HFFc6 (cell line): Measurements from ENCODE around the gene ITPK1. TPM values are rescaled to one million over a fixed set of nuclear protein-coding genes. Genes with fewer than 3 reads are reported as not detected.

ENCODE experiments used
- DNase-seq: peaks from one replicate; pipeline ENCODE4 v3.0.0-alpha.2; 2018
- H3K27ac Mint-ChIP-seq: 2 replicates; pipeline ENCODE4 v1.8.0; 2020; ENCODE audit warnings: mild to moderate bottlenecking, mixed read lengths
- H3K27me3 Mint-ChIP-seq: 2 replicates; pipeline ENCODE4 v1.8.0; 2021; ENCODE audit warnings: mild to moderate bottlenecking, moderate library complexity, mixed read lengths; ENCODE audit not compliant: insufficient read depth
- H3K36me3 Mint-ChIP-seq: 2 replicates; pipeline ENCODE4 v1.8.0; 2021; ENCODE audit warnings: low read depth, mixed read lengths
- H3K4me1 Mint-ChIP-seq: 2 replicates; pipeline ENCODE4 v1.8.0; 2020; ENCODE audit warnings: low read depth, mixed read lengths
- H3K4me3 Mint-ChIP-seq: 2 replicates; pipeline ENCODE4 v1.8.0; 2020; ENCODE audit warnings: mild to moderate bottlenecking, moderate library complexity, mixed read lengths
- H3K9me3 Mint-ChIP-seq: 2 replicates; pipeline ENCODE4 v1.8.0; 2020; ENCODE audit warnings: mild to moderate bottlenecking, mixed read lengths
- total RNA-seq, 6 experiments: library from RNA; stranded (reverse); fragmentation: NEBNext Ultra II Directional; extraction: Animal tissue kit (Norgen Biotek cat#: 25700); gene quantifications; 2 replicates in 1 of 6; 3 replicates in 5 of 6; pipeline ENCODE4 v1.2.3, GENCODE V29; 2021
- TF ChIP-seq, protein P1 (sequence below): fragments of 200-600 bp; sonication (generic); IDR thresholded peaks from 2 replicates; pipeline ENCODE4 v1.5.0; 2021; ENCODE audit warnings: antibody characterized with exemption, mild to moderate bottlenecking

The ITPK1 gene
- total RNA-seq, 6 experiments from 2014 or later = 27.3 to 38.1 (median 32.4) TPM

DNA sequence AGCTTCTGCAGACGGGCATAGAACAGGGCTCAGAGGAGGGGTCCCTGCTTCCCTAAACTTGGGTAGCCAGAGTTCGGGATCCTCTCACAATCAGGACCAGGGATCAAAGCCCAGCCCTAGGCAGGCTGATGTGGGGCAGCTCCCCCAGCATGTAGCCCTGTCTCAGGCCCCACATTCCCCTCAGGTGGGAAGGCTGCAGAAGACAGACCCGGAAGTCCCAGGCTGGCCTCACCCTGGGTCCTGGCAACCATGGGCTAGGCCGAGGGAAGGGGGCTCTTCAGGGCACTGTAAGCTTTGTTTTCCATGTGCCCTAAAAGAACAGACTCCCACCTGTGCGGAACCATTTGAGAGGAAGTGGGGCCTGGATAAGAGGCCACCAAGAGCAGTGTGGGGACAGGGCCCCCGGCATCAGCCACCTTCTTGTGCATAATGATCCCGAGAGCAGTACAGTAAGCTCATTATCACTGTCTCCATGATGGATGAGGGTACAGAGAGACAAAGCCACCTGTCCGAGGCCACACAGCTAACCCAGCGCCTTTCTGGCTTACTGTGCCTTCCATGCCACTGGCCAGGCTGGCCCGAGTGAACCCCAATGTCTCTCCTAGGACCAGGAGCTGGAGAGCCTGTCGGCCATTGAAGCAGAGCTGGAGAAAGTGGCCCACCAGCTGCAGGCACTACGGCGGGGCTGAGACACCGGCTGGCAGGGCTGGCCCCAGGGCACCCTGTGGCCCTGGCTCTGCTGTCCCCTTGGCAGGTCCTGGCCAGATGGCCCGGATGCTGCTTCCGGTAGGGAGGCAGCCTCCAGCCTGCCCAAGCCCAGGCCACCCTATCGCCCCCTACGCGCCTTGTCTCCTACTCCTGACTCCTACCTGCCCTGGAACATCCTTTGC, 181.3 kb downstream of the ITPK1 start:
- peaks cover 8% of the 10 kb centered on the region for H3K4me1 Mint-ChIP-seq
- H3K27me3 Mint-ChIP-seq = peaks cover 5% of the 10 kb centered on the region
- H3K4me3 Mint-ChIP-seq = no peak overlapping the region
- DNase-seq = no peak
- H3K9me3 Mint-ChIP-seq = no peaks in the 10 kb centered on the region
- TF ChIP-seq, protein P1, sequence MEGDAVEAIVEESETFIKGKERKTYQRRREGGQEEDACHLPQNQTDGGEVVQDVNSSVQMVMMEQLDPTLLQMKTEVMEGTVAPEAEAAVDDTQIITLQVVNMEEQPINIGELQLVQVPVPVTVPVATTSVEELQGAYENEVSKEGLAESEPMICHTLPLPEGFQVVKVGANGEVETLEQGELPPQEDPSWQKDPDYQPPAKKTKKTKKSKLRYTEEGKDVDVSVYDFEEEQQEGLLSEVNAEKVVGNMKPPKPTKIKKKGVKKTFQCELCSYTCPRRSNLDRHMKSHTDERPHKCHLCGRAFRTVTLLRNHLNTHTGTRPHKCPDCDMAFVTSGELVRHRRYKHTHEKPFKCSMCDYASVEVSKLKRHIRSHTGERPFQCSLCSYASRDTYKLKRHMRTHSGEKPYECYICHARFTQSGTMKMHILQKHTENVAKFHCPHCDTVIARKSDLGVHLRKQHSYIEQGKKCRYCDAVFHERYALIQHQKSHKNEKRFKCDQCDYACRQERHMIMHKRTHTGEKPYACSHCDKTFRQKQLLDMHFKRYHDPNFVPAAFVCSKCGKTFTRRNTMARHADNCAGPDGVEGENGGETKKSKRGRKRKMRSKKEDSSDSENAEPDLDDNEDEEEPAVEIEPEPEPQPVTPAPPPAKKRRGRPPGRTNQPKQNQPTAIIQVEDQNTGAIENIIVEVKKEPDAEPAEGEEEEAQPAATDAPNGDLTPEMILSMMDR = no peak
- H3K36me3 Mint-ChIP-seq = no peaks in the 10 kb centered on the region
- H3K27ac Mint-ChIP-seq = no peak overlapping the region

DNA sequence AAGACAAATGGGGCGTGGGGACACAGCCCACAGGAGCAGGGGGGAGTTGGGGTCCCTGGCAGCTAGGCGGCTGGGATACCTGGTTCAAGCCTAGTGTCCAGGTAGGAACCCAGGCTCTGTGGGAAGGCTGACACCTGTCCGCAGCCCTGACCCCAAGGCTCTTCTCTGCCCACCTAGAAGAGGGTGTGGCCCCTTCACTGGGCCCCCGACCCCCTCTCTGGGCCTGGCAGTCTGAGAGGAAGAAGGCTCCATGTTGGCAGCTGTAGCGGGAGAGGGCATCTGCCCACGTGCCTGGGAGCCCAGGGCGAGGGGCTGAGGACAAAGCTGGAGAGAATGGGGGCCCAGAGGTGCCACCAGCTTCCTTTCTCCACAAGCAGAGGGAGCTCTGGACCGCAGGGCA, 182.2 kb downstream of the ITPK1 start:
- DNase-seq = no peak
- Mint-ChIP-seq H3K27me3 (peaks cover 5% of the 10 kb centered on the region), H3K4me3 (no peak overlapping the region), H3K4me1 (peaks cover 8% of the 10 kb centered on the region), H3K27ac (no peak overlapping the region), H3K9me3 (no peaks in the 10 kb centered on the region), H3K36me3 (no peaks in the 10 kb centered on the region)
- TF ChIP-seq, protein P1 = no peak

DNA sequence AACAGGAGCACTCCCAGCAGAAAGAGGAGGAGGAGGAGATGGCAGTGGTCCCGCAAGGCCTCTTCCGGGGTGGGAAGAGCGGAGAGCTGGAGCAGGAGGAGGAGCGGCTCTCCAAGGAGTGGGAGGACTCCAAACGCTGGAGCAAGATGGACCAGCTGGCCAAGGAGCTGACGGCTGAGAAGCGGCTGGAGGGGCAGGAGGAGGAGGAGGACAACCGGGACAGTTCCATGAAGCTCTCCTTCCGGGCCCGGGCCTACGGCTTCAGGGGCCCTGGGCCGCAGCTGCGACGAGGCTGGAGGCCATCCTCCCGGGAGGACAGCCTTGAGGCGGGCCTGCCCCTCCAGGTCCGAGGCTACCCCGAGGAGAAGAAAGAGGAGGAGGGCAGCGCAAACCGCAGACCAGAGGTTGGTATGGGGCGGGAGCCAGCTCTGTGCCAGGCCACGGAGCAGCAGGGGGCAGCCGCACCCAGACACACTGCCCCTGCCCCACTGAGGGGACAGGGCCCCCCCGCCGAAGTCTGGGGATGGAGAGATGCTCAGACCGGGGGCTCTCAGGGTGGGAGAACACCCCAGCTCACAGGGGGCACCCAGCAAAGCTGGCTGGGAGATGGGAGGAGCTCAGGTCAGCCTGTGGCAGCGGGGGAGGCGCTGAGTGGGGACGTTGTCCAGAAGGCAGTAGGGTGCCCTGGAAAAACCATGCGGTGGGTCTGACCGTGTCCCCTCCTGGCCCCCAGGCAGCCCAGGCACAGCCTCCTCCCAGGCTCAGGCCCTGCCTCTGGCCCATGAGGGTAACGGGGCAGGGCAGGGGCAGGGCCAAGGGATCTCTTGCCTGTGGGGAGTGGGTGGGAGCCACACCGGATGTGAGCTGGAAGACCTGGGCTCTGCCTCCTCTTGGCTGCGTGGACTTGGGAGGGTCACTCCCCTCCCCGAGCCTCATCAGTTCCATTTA, 183.0 kb downstream of the ITPK1 start:
- Mint-ChIP-seq H3K9me3 (no peaks in the 10 kb centered on the region), H3K4me1 (peaks cover 8% of the 10 kb centered on the region), H3K4me3 (no peak overlapping the region), H3K27ac (no peak overlapping the region), H3K36me3 (no peaks in the 10 kb centered on the region), H3K27me3 (peaks cover 8% of the 10 kb centered on the region; the same call in 1 of the 2 replicates)
- TF ChIP-seq, protein P1 = no peak
- DNase-seq = no peak

DNA sequence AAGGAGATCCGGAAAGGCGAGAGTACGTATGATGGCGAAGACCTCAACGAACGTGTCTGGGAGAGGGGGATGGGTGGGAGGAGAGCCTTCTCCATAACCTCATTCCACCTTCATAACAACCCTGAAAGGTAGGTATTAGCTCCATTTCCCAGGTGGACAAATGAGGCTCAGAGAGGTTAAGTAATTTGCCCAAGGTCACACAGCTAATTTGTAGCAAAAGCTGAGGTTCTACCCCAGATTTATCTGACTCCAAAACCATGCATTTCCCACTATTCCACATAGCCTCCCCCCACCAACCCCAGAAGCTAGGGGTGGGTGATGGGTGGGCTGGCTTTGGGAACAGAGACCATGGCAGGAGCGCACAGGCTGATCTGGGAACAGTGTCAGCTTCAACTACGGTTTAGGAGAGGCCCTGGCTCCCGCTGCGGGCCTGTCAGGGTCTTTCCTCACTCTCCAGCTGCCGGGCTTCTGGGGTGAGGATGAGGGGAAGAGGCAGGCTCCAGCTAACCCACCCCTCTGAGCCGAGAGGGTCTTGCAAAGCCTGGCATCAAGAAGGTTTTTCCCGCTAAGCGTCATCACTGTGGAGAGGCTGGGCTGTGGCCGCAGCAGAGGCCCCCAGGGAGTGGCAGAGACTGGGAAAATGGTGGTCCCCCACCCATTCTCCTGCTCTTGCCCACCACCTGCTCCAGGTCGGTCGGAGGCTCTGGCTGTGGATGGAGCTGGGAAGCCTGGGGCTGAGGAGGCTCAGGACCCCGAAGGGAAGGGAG, 183.9 kb downstream of the ITPK1 start:
- no peaks in the 10 kb centered on the region for H3K36me3 Mint-ChIP-seq
- TF ChIP-seq, protein P1 = no peak
- H3K27me3 Mint-ChIP-seq = peaks cover 6% of the 10 kb centered on the region; the same call in 1 of the 2 replicates
- no peak for DNase-seq
- no peaks in the 10 kb centered on the region for H3K9me3 Mint-ChIP-seq
- no peak overlapping the region for H3K4me3 Mint-ChIP-seq
- H3K4me1 Mint-ChIP-seq = peaks cover 8% of the 10 kb centered on the region
- H3K27ac Mint-ChIP-seq = no peak overlapping the region
